ENCODE data around the gene OR4S1. TPM values are rescaled to one million over a fixed set of nuclear protein-coding genes. Genes with fewer than 3 reads are reported as not detected.
"Not testable (repeated sequence)": the region's sequence is repeated elsewhere in the genome, so short reads cannot be mapped to it uniquely, and the experiment has no call there.

The OR4S1 gene
- total and polyA plus RNA-seq, 2 of the 13 experiments (the other 11 are each of a cell fraction or from before 2014, with no cell fraction given), result not detected

DNA sequence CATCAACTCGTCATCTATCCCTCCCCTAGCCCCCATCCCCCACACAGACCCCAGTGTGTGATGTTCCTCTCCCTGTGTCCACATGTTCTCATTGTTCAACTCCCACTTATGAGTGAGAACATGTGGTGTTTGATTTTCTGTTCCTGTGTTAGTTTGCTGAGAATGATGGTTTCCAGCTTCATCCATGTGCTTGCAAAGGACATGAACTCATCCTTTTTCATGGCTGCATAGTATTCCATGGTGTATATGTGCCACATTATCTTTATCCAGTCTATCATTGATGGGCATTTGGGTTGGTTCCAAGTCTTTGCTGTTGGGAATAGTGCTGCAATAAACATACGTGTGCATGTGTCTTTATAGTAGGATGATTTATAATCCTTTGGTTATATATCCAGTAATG is 36.5 kb downstream of the OR4S1 start:
- H3K9me3 ChIP-seq (ENCODE audit: low read length); FAIRE-seq; H3K27ac ChIP-seq (ENCODE audit: extremely low read length, insufficient read depth, low read length); H3K27me3 ChIP-seq (ENCODE audit: control insufficient read depth in 1 of 2, insufficient read depth in 2 of 2, low read length in 2 of 2); in situ Hi-C loops (cut with HindIII; ENCODE audit: extremely low pct_ligation_motif_present, low pct_unique_long_range_greater_than_20kb); H3K4me3 ChIP-seq (replicated peaks in 1 of 3; ENCODE audit: insufficient read depth in 1 of 3, low read depth in 2 of 3, low read length in 3 of 3); BruUV-seq (replicated peaks); H3K4me2 ChIP-seq (ENCODE audit: low read depth, low read length); POLR2A ChIA-PET; H3K79me2 ChIP-seq (ENCODE audit: insufficient read depth, low read length); intact Hi-C loops (cut with micrococcal nuclease; ENCODE audit: unreplicated experiment); H3K36me3 ChIP-seq (replicated peaks in 1 of 2; ENCODE audit: control insufficient read depth in 1 of 2, insufficient read depth in 2 of 2, low read length in 2 of 2); DNase-seq (ENCODE audit: low spot score); H2AFZ ChIP-seq (ENCODE audit: low read length); CTCF ChIA-PET (ENCODE audit: low intra/inter-chr PET ratio, low total read pairs); H3K4me1 ChIP-seq (ENCODE audit: insufficient read depth, low read length); H4K20me1 ChIP-seq (ENCODE audit: insufficient read depth, low read length); H3K9ac ChIP-seq (ENCODE audit: insufficient read depth, low read depth, low read length); ATAC-seq: not testable (repeated sequence)
- TF ChIP-seq, protein P1, sequence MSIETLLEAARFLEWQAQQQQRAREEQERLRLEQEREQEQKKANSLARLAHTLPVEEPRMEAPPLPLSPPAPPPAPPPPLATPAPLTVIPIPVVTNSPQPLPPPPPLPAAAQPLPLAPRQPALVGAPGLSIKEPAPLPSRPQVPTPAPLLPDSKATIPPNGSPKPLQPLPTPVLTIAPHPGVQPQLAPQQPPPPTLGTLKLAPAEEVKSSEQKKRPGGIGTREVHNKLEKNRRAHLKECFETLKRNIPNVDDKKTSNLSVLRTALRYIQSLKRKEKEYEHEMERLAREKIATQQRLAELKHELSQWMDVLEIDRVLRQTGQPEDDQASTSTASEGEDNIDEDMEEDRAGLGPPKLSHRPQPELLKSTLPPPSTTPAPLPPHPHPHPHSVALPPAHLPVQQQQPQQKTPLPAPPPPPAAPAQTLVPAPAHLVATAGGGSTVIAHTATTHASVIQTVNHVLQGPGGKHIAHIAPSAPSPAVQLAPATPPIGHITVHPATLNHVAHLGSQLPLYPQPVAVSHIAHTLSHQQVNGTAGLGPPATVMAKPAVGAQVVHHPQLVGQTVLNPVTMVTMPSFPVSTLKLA (IDR thresholded peaks at IDR 0.05), result peak; percentile 23; the same call in 1 of the 2 replicates
- WGBS (ENCODE audit: low lambda C conversion rate), result 17% methylated on average over 2 of the region's 2 CpGs

DNA sequence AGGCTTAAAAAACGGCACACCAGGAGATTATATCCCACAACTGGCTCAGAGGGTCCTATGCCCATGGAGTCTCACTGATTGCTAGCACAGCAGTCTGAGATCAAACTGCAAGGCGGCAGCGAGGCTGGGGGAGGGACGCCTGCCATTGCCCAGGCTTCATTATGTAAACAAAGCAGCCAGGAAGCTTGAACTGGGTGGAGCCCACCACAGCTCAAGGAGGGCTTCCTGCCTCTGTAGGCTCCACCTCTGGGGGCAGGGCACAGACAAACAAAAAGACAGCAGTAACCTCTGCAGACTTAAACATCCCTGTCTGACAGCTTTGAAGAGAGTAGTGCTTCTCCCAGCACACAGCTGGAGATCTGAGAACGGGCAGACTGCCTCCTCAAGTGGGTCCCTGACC is 40.3 kb downstream of the OR4S1 start:
- 10% methylated on average over 2 of the region's 5 CpGs for WGBS (ENCODE audit: low lambda C conversion rate)
- intact Hi-C loops (cut with micrococcal nuclease; ENCODE audit: unreplicated experiment); ATAC-seq; POLR2A ChIA-PET; H3K27ac ChIP-seq (ENCODE audit: extremely low read length, insufficient read depth, low read length); H3K4me2 ChIP-seq (ENCODE audit: low read depth, low read length); H3K4me1 ChIP-seq (ENCODE audit: insufficient read depth, low read length); FAIRE-seq; H2AFZ ChIP-seq (ENCODE audit: low read length); H3K4me3 ChIP-seq (replicated peaks in 1 of 3; ENCODE audit: insufficient read depth in 1 of 3, low read depth in 2 of 3, low read length in 3 of 3); DNase-seq (ENCODE audit: low spot score); H3K79me2 ChIP-seq (ENCODE audit: insufficient read depth, low read length); H3K9me3 ChIP-seq (ENCODE audit: low read length); H3K27me3 ChIP-seq (ENCODE audit: control insufficient read depth in 1 of 2, insufficient read depth in 2 of 2, low read length in 2 of 2); BruUV-seq (replicated peaks); H4K20me1 ChIP-seq (ENCODE audit: insufficient read depth, low read length); CTCF ChIA-PET (ENCODE audit: low intra/inter-chr PET ratio, low total read pairs); H3K9ac ChIP-seq (ENCODE audit: insufficient read depth, low read depth, low read length); in situ Hi-C loops (cut with HindIII; ENCODE audit: extremely low pct_ligation_motif_present, low pct_unique_long_range_greater_than_20kb); H3K36me3 ChIP-seq (replicated peaks in 1 of 2; ENCODE audit: control insufficient read depth in 1 of 2, insufficient read depth in 2 of 2, low read length in 2 of 2): not testable (repeated sequence)
